T-helper 2 cell (primary cell): ENCODE results near the gene ANHX.
"Not testable (repeated sequence)": the region's sequence is repeated elsewhere in the genome, so short reads cannot be mapped to it uniquely, and the experiment has no call there.

ENCODE experiments used
- DNase-seq, 5 experiments: peaks; one replicate each; pipeline versions ENCODE4 v3.0.0 to v3.0.0-alpha.2; 2012 to 2022
- total RNA-seq, 2 donors: gene quantifications; one replicate each; lab custom pipeline; 2026; lab: John Stamatoyannopoulos, UW

The ANHX gene
- 0 reads per million in 2 donors for total RNA-seq

DNA sequence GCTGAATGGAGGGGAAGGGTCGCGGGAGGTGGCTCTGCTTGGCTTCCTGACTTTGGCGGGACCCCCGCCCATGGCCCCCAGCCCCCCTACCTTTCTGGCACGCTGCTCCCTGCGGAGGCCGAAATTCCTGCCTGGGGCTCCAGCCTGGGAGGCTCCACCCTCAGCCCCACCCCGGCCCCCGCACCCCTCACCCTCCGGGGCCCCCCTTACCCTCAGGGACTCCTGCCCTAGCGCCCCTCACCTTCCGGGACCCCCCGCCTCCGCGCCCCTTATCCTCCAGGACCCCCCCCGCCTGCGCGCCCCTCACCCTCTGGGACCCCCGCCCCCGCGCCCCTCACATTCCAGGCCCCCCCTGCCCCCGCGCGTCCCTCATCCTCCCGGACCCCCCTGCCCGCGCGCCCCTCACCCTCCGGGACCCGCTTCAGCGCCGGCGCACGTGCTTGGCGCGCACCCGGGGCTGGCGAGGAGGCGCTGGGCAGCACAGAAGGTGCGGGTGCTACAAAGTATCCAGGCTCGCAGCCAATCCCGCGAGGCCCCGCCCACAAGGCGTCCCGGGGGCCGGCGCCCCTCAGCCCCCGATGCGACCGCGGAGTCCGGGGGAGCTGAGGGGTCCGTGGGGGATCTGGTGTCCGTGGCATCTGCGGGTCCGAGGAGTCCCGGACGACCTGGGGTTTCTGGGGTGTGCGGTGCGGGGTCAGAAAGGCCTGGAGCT, at the start of gene ANHX:
Gene ANHX (minus strand): TSS at position 477 of the 712 bp plus-strand sequence. CDS start 1,521 bp downstream, outside the sequence.
- no peak for DNase-seq

DNA sequence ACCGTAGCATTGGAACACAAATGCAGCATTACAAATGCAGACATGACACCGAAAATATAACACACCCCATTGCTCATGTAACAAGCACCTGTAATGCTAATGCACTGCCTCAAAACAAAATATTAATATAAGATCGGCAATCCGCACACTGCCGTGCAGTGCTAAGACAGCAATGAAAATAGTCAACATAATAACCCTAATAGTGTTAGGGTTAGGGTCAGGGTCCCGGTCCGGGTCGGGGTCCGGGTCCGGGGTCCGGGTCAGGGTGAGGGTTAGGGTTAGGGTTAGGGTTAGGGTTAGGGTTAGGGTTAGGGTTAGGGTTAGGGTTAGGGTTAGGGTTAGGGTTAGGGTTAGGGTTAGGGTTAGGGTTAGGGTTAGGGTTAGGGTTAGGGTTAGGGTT, 29.0 kb upstream of the ANHX start:
- not testable (repeated sequence) for DNase-seq

- no peak for DNase-seq
Measured at GRCh38 chr12:133264173-133264572, 28.5 kb upstream of the ANHX start.

- no peak for DNase-seq
Measured at GRCh38 chr12:133256321-133256720, 20.6 kb upstream of the ANHX start.

- DNase-seq: not testable (repeated sequence)
Measured at GRCh38 chr12:133255833-133256232, 20.2 kb upstream of the ANHX start.

- no peak for DNase-seq
Measured at GRCh38 chr12:133251732-133252131, 16.1 kb upstream of the ANHX start.

DNA sequence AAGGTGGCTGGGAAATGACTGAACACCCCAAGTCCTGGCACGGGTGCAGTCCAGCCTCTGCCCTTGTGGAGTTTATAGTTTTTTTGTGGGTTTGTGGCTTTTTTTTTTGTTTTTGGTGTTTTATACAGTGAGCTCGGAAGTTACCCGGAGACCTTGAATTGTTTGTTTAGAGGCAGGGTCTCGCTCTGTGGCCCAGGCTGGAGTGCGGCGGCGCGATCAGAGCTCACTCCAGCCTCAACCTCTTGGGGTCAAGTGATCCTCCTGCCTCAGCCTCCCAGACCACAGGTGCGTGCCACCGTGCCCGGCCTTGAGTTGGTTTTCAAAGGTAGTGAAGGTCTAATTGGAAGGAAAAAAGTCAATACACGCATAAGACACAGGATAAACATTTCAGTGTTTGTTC, 879 bp upstream of the ANHX start:
- no peak for DNase-seq

DNA sequence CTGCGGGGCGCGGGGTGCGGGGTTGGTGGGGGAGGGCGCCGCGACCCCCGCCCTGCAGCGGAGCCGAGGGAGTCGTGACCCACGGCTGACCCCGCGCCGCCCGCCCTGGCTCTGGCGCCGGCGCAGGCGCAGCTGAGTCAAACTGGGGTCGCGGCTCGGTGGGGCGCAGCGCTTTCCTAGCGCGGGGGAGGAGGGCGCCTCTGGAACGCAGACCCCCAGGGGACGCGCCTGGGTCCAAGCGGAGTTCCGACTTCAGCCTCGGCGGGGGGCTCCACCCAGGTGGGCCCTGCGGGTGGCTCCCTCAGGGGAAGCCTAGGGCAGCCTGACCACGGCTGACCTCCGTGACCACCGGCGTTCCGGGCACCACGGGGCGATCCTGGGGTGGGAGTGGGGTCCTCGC, 467 bp upstream of the ANHX start:
- DNase-seq: no peak

DNA sequence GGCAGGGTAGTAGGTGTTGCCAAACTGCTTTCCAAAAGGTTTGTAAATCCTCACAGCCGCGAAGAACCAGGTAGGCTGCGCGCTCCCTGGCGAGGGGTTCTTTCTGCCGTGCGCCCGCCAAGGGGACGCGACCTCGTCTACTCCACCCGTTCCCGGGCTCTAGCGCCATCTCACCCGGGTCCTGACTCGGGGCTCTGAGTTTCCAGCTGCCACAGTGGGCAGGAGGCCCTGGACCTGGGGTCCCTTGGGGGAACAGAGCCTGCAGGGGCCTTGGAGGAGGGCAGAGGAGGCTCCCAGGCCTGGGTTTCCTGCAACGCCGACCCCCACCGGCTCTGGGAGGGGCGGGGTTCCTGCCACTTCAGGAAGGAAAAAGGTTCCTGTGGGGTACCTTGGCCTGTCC, 706 bp downstream of the ANHX start:
- no peak for DNase-seq

- no peak for DNase-seq
Measured at GRCh38 chr12:133233993-133234564, 1.6 kb downstream of the ANHX start.

- DNase-seq: no peak
Measured at GRCh38 chr12:133233006-133233405, 2.7 kb downstream of the ANHX start.

GRCh38 chr12:133231001-133231400, 4.7 kb downstream of the ANHX start:
- DNase-seq: no peak

GRCh38 chr12:133227281-133227852, 8.3 kb downstream of the ANHX start:
- no peak for DNase-seq

DNA sequence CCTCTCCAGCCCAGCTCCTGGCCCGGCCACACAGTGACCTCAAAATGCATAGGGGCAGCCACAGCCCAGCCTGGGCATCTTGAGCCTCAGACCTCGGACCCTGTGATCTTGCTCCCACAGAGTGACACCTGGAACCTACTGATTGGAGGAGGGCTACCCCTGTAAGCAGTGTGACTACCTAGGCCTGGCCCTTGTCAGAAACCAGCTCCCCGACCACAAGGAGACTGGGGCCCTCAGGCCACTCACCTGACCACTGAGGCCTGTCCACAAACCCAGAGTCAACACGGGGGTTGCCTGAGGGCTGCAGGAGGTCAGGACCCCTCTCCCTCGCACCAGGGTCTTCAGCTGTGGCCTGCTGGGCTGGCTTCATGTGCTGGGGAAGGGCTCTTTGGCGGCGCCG, 9.0 kb downstream of the ANHX start:
- no peak for DNase-seq

GRCh38 chr12:133225527-133225926, 10.2 kb downstream of the ANHX start:
- no peak for DNase-seq

GRCh38 chr12:133222211-133222610, 13.5 kb downstream of the ANHX start:
- DNase-seq: no peak

DNA sequence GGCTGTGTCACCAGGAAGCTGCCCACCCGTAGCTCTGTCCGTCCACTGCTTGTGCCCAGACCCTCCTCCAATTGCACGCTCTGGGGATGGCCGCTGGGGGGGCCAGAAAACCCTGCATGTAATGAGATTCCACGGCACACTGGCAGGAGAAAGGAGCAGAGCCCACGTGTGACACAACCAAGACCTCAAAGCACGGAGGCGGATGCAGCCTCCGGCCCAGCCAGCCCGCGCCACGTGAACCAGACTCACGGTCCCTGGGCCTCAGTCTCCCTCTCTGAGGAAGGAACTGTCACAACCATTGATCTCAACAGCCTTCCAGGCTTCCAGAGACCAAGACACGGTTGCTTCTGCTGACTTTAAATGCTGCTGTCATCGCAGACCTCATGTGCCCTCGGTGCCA, 14.4 kb downstream of the ANHX start:
- no peak for DNase-seq

- DNase-seq: no peak
Measured at GRCh38 chr12:133220521-133220920, 15.2 kb downstream of the ANHX start.

- DNase-seq: no peak
Measured at GRCh38 chr12:133217219-133217618, 18.5 kb downstream of the ANHX start.

DNA sequence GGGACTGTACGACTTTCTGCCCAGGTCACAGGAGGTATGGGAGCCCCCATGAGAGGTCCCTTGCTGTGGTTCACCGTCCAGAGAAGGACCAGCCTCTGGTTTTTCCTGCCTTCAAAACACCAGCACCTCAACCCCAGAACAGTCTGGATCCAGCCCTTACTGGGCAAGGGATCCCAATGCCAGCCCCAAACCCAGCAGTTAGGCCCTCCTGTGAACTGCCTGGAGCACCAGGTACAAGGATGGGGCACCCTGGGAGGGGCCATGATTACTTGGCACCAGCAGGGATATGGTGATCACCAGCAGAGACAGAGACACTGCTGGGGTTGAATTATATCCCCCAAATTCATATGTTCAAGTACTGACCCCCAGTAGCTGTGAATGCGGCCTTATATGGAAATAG, 20.0 kb downstream of the ANHX start:
- DNase-seq: no peak

- no peak for DNase-seq
Measured at GRCh38 chr12:133206390-133206789, 29.3 kb downstream of the ANHX start.

DNA sequence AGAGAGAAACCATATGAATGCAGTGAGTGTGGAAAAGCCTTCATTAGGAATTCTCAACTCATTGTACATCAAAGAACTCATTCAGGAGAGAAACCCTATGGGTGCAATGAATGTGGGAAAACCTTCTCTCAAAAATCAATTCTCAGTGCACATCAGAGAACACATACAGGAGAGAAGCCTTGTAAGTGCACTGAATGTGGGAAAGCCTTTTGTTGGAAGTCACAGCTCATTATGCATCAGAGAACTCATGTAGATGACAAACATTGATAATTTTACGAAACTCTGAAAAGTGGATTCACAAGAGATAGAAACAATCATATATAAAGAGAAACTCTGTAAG, 31.4 kb downstream of the ANHX start:
- DNase-seq: no peak

DNA sequence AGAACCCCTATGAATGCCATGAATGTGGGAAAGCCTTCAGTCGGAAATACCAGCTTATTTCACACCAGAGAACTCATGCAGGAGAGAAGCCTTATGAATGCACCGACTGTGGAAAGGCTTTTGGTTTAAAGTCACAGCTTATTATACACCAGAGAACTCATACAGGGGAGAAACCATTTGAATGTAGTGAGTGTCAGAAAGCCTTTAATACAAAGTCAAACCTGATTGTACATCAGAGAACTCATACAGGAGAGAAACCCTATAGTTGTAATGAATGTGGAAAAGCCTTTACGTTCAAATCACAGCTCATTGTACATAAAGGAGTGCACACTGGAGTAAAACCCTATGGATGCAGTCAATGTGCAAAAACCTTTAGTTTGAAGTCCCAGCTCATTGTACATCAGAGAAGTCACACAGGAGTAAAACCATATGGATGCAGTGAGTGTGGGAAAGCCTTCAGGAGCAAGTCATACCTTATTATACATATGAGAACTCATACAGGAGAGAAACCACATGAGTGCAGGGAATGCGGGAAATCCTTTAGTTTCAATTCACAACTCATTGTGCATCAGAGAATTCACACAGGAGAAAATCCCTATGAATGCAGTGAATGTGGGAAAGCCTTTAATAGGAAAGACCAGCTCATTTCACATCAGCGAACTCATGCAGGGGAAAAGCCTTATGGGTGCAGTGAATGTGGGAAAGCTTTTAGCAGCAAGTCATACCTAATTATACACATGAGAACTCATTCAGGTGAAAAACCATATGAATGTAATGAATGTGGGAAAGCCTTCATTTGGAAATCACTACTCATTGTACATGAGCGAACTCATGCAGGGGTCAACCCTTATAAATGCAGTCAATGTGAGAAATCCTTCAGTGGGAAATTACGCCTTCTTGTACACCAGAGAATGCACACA, 32.1 kb downstream of the ANHX start:
- DNase-seq: peak in 1 of 5 experiments; percentile 26
